CD4-positive, alpha-beta memory T cell (primary cell): ENCODE data around the gene FGD4. TPM values are rescaled to one million over a fixed set of nuclear protein-coding genes. Genes with fewer than 3 reads are reported as not detected.
A peak's percentile ranks its signal among the peaks of the same experiment; 100 is the strongest.

Source experiments
- CTCF ChIA-PET: fragments of 350-600 bp; sonication (Branson Sonifier 250); formaldehyde crosslinking; loops from one replicate; lab custom pipeline; 2021; ENCODE audit warnings: inconsistent platforms; ENCODE audit not compliant: partially characterized antibody; lab: Charles Lee
- POLR2A ChIA-PET: fragments of 350-600 bp; sonication (Branson Sonifier 250); formaldehyde crosslinking; loops from one replicate; lab custom pipeline; 2021; ENCODE audit not compliant: partially characterized antibody; lab: Charles Lee
- DNase-seq, 5 donors: peaks; one replicate each; pipeline versions ENCODE4 v3.0.0 to v3.0.0-alpha.2; 2020 to 2022; ENCODE audit warnings: mixed read lengths in 1 of 5
- H3K27ac ChIP-seq: one replicate; pipeline ENCODE4 v1.7.0; 2013; ENCODE audit warnings: low read depth, low read length
- H3K27me3 ChIP-seq: 2 replicates; pipeline ENCODE4 v1.7.0; 2013; ENCODE audit warnings: mild to moderate bottlenecking, low read length, moderate library complexity; ENCODE audit not compliant: insufficient read depth
- H3K36me3 ChIP-seq: 2 replicates; pipeline ENCODE4 v1.7.0; 2013; ENCODE audit warnings: mild to moderate bottlenecking, low read length, moderate library complexity; ENCODE audit not compliant: insufficient read depth
- H3K4me1 ChIP-seq: 2 replicates; pipeline ENCODE4 v1.7.0; 2013; ENCODE audit warnings: mild to moderate bottlenecking, low read length, moderate library complexity; ENCODE audit not compliant: insufficient read depth
- H3K4me3 ChIP-seq, 2 donors: one replicate each; pipeline ENCODE4 v1.7.0; 2013; ENCODE audit warnings: low read length in 2 of 2, mild to moderate bottlenecking in 1 of 2
- H3K9me3 ChIP-seq, 2 donors: one replicate each; pipeline ENCODE4 v1.7.0; 2013; ENCODE audit warnings: low read length in 2 of 2, control low read depth in 1 of 2; ENCODE audit not compliant: control insufficient read depth in 1 of 2
- H3K27ac Mint-ChIP-seq, 7 donors: one replicate each; pipeline ENCODE4 v1.8.0; 2020 to 2021; ENCODE audit warnings: mixed read lengths in 7 of 7, mild to moderate bottlenecking in 6 of 7, inconsistent platforms in 3 of 7, moderate library complexity in 3 of 7
- H3K27me3 Mint-ChIP-seq, 2 donors: one replicate each; pipeline ENCODE4 v1.8.0; 2020 to 2021; ENCODE audit warnings: mixed read lengths in 2 of 2
- H3K36me3 Mint-ChIP-seq, 2 donors: one replicate each; pipeline ENCODE4 v1.8.0; 2020 to 2021; ENCODE audit warnings: mixed read lengths in 2 of 2, inconsistent platforms in 1 of 2, mild to moderate bottlenecking in 1 of 2
- H3K4me1 Mint-ChIP-seq, 4 donors: one replicate each; pipeline ENCODE4 v1.8.0; 2020 to 2021; ENCODE audit warnings: mixed read lengths in 4 of 4, mild to moderate bottlenecking in 1 of 4
- H3K4me3 Mint-ChIP-seq, 8 donors: one replicate each; pipeline ENCODE4 v1.8.0; 2020 to 2021; ENCODE audit warnings: mixed read lengths in 8 of 8, mild to moderate bottlenecking in 7 of 8, moderate library complexity in 6 of 8, inconsistent platforms in 3 of 8
- H3K9me3 Mint-ChIP-seq, 8 donors: one replicate each; pipeline ENCODE4 v1.8.0; 2020 to 2021; ENCODE audit warnings: mixed read lengths in 8 of 8, mild to moderate bottlenecking in 5 of 8, inconsistent platforms in 3 of 8, moderate library complexity in 1 of 8
- intact Hi-C: fragments of 100-400 bp; cut with micrococcal nuclease; formaldehyde crosslinking; loops from one replicate; pipeline ENCODE4 v1.15.1; 2023
- polyA plus RNA-seq, 2 donors: library from polyadenylated mRNA; unstranded; fragments of 300-500 nt; fragmentation: Illumina TruSeq; gene quantifications; one replicate each; pipeline ENCODE4 v1.2.3, GENCODE V29; 2021
- total RNA-seq, 2 experiments: library from RNA; stranded (reverse); gene quantifications; one replicate each; pipeline ENCODE4 v1.2.3, GENCODE V29; 2021

FGD4 gene
- total RNA-seq (under 1 TPM; 0.23 to 0.47 TPM), polyA plus RNA-seq (under 1 TPM in 1 of 2 donors, not detected in 1; 0.34 TPM)

DNA sequence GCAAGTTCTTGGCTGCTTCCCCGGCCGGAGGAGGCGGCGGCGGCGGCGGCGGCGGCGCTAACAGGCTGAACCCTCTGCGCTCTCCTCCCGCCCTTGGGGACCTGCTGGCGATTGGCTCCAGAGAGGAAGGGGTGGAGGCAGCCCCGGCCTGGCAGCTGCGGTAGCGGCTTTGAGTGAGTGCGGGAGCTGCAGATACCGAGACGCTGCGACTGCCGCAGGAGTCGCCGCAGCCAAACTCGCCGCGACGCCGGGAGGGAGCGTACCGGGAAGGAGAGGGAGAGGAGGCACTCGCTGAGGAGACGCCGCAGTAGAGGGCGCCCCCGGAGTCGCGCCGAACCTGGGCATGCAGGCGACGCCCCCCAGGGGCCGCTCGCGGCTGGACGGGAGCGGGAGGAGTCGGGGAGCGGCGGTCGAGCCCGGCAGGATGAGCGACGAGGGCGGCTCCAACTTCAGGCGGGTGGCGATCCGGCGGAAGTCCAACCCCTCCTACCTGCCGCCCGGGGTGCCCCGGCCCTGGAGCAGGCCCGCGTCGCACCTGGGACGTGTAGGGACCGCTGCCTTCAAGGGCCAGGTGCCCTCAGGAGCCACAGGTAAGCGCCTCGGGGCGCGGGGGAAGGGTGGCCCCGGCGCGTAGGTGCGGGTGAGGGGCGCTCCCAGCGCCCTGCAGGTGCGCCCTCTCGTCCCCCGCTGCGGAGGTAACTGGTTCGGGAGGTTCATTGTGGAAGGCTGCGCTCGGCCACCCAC lies at the start of gene FGD4:
Gene FGD4 (plus strand): TSS at position 189 of the 744 bp plus-strand sequence.
- Histone ChIP-seq H3K9me3 (no peaks in the 10 kb centered on the region), H3K4me1 (peaks cover 13% of the 10 kb centered on the region), H3K4me3 (peak within 1 kb of the TSS in 1 of 2 donors; percentile 55), H3K36me3 (no peaks in the 10 kb centered on the region), H3K27me3 (peaks cover 12% of the 10 kb centered on the region), H3K27ac (no peak within 1 kb of the TSS)
- Mint-ChIP-seq H3K27me3 (peaks cover 22 to 33% of the 10 kb centered on the region in 2 donors), H3K4me3 (peak within 1 kb of the TSS; percentile 83 to 95 (median 90)), H3K4me1 (peaks cover 5 to 12% (median 8%) of the 10 kb centered on the region in 4 donors), H3K27ac (peak within 1 kb of the TSS in 1 of 7 donors; percentile 24), H3K36me3 (no peaks in the 10 kb centered on the region), H3K9me3 (no peaks in the 10 kb centered on the region)
- DNase-seq, result peak in 4 of 5 donors; percentile 25 to 43 (median 36)
- ChIA-PET CTCF (no interaction called here), POLR2A (no interaction called here)
- intact Hi-C loops, result no loop called here

DNA sequence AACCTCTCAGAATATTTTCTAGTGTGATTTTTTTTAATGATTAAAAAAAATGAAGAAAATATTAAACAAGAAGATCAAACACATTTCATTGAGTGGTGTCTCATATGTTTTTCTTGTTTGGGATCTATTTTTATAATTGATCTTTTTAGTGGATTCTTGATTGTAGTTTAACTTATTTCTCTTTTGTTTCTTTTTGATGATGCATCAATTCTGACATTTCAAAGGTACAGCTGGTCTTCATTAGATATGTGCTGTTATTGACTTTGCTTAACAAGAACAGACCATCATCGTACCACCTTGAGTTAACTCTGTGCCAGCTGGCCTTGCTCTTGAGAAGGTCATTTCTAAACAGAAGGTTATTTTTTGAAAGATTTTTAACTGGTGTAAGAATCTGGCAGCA lies 45.8 kb upstream of the FGD4 start:
- Histone ChIP-seq H3K9me3 (no peaks in the 10 kb centered on the region), H3K4me1 (no peaks in the 10 kb centered on the region), H3K27ac (no peak overlapping the region), H3K4me3 (no peak overlapping the region), H3K36me3 (no peaks in the 10 kb centered on the region), H3K27me3 (no peaks in the 10 kb centered on the region)
- ChIA-PET POLR2A (no interaction called here), CTCF (no interaction called here)
- H3K27ac Mint-ChIP-seq, result no peak overlapping the region
- intact Hi-C loops, result no loop called here
- peaks cover 1 to 11% of the 10 kb centered on the region in 2 donors for H3K36me3 Mint-ChIP-seq
- H3K9me3 Mint-ChIP-seq, result no peaks in the 10 kb centered on the region
- DNase-seq, result no peak
- H3K4me3 Mint-ChIP-seq, result no peak overlapping the region
- H3K27me3 Mint-ChIP-seq, result no peaks in the 10 kb centered on the region
- H3K4me1 Mint-ChIP-seq, result no peaks in the 10 kb centered on the region

DNA sequence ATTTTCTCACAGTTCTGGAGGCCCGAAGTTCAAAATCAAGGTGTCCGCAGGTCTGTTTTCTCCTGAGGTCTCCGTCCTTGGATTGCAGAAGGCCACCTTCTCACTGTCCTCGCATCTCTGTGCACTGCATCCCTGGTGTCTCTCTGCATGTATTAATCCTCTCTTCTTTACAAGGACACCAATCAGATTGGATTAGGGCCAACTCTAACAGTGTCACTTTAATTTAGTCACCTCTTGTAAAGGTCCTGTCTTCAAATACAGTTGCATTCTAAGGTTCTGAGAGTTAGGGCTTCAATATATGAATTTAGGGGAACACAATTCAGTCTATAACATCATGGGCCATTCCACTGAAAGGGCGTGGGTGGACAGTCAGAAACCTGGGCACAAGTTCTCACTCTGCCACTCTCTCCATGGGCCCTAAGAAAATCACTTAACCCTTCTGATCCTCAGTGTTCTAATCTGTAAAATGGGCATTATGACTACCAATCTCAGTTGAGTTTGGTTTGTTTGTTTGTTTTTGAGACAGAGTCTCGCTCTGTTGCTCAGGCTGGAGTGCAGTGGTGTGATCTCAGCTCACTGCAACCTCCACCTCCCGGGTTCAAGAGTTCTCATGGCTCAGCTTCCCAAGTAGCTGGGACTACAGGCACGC lies 41.6 kb upstream of the FGD4 start:
- Mint-ChIP-seq H3K27ac (no peak overlapping the region), H3K4me3 (no peak overlapping the region), H3K27me3 (no peaks in the 10 kb centered on the region), H3K36me3 (peaks cover 1 to 6% of the 10 kb centered on the region in 2 donors), H3K4me1 (no peaks in the 10 kb centered on the region), H3K9me3 (no peaks in the 10 kb centered on the region)
- ChIA-PET POLR2A (no interaction called here), CTCF (no interaction called here)
- DNase-seq, result no peak
- intact Hi-C loops, result no loop called here
- H3K9me3 ChIP-seq, result no peaks in the 10 kb centered on the region
- no peak overlapping the region for H3K4me3 ChIP-seq
- no peaks in the 10 kb centered on the region for H3K27me3 ChIP-seq
- no peaks in the 10 kb centered on the region for H3K36me3 ChIP-seq
- no peak overlapping the region for H3K27ac ChIP-seq
- H3K4me1 ChIP-seq, result no peaks in the 10 kb centered on the region

DNA sequence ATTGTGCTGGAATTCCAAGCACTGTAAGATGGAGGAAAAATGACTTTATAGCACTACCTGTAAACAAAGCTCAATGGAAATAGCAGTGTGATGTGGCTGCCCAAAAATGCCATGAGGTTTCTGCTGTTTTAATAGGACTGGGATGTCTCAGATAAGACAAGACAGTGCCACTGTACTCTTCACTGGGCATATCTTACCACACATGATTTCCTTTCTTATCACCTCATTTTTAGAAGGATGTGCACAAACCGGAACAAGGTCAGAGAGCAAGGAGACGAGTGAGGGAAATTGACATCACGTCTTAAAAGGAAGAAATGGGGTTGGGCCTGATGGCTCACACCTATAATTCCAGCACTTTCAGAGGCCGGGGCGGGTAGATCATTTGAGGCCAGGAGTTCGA lies 38.4 kb upstream of the FGD4 start:
- CTCF ChIA-PET, result no interaction called here
- H3K9me3 Mint-ChIP-seq, result no peaks in the 10 kb centered on the region
- no peaks in the 10 kb centered on the region for H3K4me1 ChIP-seq
- H3K36me3 Mint-ChIP-seq, result peaks cover 1 to 2% of the 10 kb centered on the region in 2 donors
- no peak overlapping the region for H3K27ac Mint-ChIP-seq
- intact Hi-C loops, result no loop called here
- H3K27ac ChIP-seq, result no peak overlapping the region
- H3K4me3 ChIP-seq, result no peak overlapping the region
- no peaks in the 10 kb centered on the region for H3K9me3 ChIP-seq
- H3K4me3 Mint-ChIP-seq, result no peak overlapping the region
- H3K36me3 ChIP-seq, result no peaks in the 10 kb centered on the region
- H3K27me3 ChIP-seq, result no peaks in the 10 kb centered on the region
- DNase-seq, result no peak
- no peaks in the 10 kb centered on the region for H3K4me1 Mint-ChIP-seq
- POLR2A ChIA-PET, result no interaction called here
- H3K27me3 Mint-ChIP-seq, result no peaks in the 10 kb centered on the region

DNA sequence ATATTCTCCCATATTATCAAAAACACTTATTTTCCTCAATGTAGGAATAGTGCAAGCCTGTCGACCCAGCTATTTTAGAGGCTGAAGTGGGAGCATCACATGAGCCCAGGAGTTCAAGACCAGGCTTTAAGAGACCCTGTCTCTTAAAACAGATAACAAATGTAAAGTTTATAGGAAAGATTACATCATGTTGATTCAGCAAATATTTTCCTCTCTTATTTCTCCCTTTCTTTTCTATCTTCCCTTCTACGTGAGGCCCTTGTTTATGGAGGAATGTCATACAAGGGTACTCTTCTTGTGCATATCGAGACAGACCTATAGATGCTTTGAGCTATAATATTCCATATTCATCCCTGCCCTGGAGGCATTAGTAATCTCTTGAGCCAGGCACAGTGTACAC lies 36.5 kb upstream of the FGD4 start:
- H3K27me3 Mint-ChIP-seq, result no peaks in the 10 kb centered on the region
- H3K4me1 ChIP-seq, result no peaks in the 10 kb centered on the region
- ChIA-PET POLR2A (no interaction called here), CTCF (no interaction called here)
- intact Hi-C loops, result no loop called here
- no peak for DNase-seq
- no peaks in the 10 kb centered on the region for H3K9me3 Mint-ChIP-seq
- no peak overlapping the region for H3K27ac ChIP-seq
- no peak overlapping the region for H3K4me3 ChIP-seq
- H3K36me3 ChIP-seq, result no peaks in the 10 kb centered on the region
- H3K36me3 Mint-ChIP-seq, result no peaks in the 10 kb centered on the region
- no peaks in the 10 kb centered on the region for H3K4me1 Mint-ChIP-seq
- H3K27me3 ChIP-seq, result no peaks in the 10 kb centered on the region
- no peak overlapping the region for H3K4me3 Mint-ChIP-seq
- no peak overlapping the region for H3K27ac Mint-ChIP-seq
- H3K9me3 ChIP-seq, result no peaks in the 10 kb centered on the region

DNA sequence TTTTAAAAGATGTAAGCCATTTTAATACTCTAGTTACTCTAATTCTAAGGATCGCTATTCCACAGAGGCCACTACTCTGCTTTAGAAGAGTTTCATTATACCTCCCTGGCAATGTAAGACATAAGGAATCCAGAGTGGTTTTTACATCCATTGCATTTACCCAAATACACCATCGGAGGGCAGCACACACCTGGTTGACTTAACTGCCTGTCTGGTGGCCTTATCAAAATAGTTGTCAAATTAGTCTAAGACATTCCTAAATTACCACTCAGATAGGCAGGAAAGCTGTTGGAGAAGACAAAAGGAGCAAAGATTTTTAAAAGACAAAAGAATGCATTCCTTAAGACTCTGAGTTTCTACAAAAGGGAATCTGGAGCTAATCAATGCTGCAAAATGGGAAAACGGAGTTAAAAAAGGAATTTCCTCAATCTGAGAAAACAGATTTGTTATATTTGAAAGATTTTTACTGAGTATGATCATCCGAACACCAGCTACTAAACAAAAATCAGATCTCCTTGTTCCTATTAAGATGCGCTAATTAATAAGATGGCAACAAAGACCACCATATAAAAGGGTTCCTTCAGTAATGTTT lies 33.8 kb upstream of the FGD4 start:
- Mint-ChIP-seq H3K4me3 (no peak overlapping the region), H3K27me3 (no peaks in the 10 kb centered on the region), H3K36me3 (no peaks in the 10 kb centered on the region), H3K27ac (peak overlapping the region in 1 of 7 donors; percentile 48), H3K4me1 (no peaks in the 10 kb centered on the region), H3K9me3 (no peaks in the 10 kb centered on the region)
- intact Hi-C loops, result loop anchor here (1.0 to 2.0 kb wide), 2 partner anchors 389 to 1657 kb away; partner anchors contain the start of genes ALG10 and YARS2
- Histone ChIP-seq H3K27ac (no peak overlapping the region), H3K36me3 (no peaks in the 10 kb centered on the region), H3K4me3 (no peak overlapping the region), H3K4me1 (no peaks in the 10 kb centered on the region), H3K27me3 (no peaks in the 10 kb centered on the region), H3K9me3 (no peaks in the 10 kb centered on the region)
- ChIA-PET CTCF (interaction anchor here (0.7 to 1.1 kb wide), 5 partner anchors 9 to 712 kb away, joined by 3 to 5 read pairs (median 3); partner anchors contain the start of gene YARS2), POLR2A (no interaction called here)
- peak; percentile 18 to 40 (median 34) for DNase-seq

DNA sequence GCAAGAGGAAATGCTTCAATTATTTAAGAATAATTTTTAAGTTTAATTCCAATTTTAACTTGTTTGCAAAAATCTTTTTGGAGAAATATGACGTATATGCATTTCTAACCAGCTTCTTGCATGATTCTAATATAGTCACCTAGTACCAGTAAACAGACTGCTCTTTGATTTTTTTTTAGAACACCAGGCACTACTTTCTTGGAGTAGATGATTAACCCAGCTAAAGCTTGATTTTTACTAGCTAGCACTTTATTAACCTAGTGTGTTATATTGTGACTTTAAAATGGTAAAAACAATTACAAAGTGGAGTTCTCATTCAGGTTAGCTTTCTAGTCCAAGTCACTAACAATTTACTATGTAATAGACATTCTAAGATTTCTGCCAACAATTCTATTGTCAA lies 32.6 kb upstream of the FGD4 start:
- Mint-ChIP-seq H3K9me3 (no peaks in the 10 kb centered on the region), H3K27me3 (no peaks in the 10 kb centered on the region), H3K4me3 (no peak overlapping the region), H3K4me1 (no peaks in the 10 kb centered on the region), H3K27ac (no peak overlapping the region), H3K36me3 (no peaks in the 10 kb centered on the region)
- intact Hi-C loops, result no loop called here
- no peak for DNase-seq
- CTCF ChIA-PET, result no interaction called here
- Histone ChIP-seq H3K9me3 (no peaks in the 10 kb centered on the region), H3K36me3 (no peaks in the 10 kb centered on the region), H3K27me3 (no peaks in the 10 kb centered on the region), H3K27ac (no peak overlapping the region), H3K4me1 (no peaks in the 10 kb centered on the region), H3K4me3 (no peak overlapping the region)
- POLR2A ChIA-PET, result no interaction called here
